Limb (tissue), 2 donors: ENCODE measurements around the gene CDKN1B.

ENCODE experiments used
- DNase-seq, 2 donors: peaks; one replicate each; pipeline ENCODE4 v3.0.0-alpha.2; 2016; ENCODE audit errors: extremely low spot score in 2 of 2

CDKN1B gene

DNA sequence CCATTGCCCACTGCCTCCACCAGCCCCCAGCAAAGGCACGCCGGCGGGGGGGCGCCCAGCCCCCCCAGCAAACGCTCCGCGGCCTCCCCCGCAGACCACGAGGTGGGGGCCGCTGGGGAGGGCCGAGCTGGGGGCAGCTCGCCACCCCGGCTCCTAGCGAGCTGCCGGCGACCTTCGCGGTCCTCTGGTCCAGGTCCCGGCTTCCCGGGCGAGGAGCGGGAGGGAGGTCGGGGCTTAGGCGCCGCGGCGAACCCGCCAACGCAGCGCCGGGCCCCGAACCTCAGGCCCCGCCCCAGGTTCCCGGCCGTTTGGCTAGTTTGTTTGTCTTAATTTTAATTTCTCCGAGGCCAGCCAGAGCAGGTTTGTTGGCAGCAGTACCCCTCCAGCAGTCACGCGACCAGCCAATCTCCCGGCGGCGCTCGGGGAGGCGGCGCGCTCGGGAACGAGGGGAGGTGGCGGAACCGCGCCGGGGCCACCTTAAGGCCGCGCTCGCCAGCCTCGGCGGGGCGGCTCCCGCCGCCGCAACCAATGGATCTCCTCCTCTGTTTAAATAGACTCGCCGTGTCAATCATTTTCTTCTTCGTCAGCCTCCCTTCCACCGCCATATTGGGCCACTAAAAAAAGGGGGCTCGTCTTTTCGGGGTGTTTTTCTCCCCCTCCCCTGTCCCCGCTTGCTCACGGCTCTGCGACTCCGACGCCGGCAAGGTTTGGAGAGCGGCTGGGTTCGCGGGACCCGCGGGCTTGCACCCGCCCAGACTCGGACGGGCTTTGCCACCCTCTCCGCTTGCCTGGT is at the start of gene CDKN1B:
TSS of gene CDKN1B (plus strand) at position 576 of the 793 bp plus-strand sequence. CDS start 472 bp downstream, outside the sequence.
- DNase-seq, result peak; percentile 90 to 91

DNA sequence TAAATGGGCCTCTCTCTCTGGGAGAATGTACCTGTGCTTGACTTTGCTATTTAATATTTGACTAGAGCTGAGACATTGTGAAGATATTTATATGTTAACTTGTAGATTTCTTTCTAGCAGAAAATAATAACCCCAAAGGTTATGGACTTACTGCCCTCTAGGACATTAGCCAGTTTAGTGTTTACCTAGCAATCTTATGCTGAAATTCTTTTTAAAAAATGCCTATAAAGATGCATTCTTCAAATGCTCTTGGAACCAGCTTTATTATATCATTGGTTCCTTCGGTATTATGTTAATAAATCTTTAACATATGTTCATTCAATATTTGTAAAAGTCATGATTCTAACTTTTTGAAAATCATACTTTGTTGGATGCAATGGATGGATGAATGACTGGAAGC is 49.2 kb upstream of the CDKN1B start:
- DNase-seq, result no peak

DNA sequence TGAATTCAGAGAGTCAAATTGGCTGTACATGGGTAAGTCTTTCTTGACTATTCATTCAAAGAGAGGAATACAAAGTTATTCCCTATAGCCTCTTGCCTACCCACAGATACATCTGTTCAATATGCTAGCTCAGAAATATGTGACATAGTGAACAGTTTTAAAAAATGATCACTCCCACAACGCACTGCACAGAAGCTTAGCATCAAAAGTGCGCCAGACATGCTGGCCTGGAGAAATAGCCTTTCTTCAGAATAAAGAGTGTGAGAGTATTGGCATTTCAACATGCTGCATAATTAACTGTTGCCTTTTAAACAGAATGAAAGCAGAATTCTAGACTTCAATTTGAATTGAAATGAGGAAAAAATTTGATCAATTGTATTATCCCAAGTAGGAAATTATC is 48.1 kb upstream of the CDKN1B start:
- DNase-seq, result no peak

DNA sequence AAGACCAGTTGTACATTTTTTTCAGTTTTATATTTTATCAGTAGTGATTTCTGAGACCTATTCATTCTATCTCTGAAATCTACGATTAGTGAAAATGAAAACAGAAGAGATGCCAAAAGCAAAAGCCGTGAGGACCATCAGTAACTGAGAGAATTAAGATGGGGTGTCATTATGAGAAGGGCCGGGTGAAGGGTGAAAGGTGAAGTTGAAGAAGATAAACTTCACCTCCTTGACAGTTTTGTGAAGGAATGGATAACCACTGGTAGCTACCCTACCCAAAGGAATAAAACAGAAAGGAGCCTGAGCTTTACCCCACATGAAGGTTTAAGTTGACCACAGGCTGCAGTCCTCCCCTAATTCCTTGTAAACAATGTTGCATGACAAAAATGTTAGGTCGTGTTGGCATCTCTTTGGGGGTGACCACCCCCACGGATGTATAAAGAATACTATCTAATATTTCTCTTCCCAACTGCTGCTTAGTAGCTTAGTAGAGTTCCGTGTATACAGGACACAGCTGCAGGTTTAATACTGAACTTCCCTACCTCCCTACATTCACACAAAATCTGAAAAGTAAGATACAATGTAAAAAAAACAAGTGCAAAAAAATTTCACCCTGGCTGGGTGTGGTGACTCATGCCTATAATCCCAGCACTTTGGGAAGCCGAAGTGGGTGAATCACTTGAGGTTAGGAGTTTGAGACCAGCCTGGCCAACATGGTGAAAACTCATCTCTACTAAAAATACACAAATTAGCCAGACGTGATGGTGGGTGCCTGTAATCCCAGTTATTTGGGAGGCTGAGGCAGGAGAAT is 45.1 kb upstream of the CDKN1B start:
- no peak for DNase-seq

DNA sequence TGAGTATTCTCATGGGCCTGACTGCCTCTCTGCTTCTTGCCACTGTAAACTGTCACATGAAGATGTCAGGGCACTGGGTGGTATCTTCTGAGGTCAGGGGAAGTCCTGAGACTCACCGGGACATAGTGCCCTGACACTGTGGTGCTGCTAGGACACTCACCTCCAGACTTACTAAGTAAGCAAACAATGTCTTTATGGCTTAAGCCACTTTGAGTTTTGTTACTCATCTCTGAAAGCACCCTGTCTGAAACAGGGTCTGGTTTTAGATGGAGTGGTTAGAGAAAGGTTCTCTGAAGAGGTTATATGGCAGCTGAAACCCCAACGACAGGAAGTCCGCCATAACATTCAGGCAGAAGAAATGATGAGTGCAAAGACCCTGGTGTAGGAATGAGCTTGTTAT is 43.9 kb upstream of the CDKN1B start:
- DNase-seq, result no peak

DNA sequence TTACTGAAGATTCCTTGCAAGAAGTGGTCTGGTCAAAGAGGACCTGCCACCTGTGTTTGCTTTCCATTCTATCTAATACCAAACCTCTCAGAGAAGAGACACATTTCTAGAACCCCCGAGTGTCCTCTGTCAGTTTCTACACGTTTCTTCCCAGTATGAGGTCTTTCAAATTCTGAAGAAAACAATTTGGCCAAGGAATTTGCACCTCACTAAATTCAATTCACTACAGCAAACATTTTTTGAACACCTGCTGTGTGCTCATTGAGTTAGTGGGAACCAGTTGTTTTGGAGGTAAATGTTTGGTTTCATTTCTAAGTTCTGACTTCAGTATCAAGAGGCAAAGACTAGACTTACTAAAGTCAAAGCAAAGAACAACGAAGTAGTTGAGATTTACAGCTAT is 40.6 kb upstream of the CDKN1B start:
- no peak for DNase-seq

DNA sequence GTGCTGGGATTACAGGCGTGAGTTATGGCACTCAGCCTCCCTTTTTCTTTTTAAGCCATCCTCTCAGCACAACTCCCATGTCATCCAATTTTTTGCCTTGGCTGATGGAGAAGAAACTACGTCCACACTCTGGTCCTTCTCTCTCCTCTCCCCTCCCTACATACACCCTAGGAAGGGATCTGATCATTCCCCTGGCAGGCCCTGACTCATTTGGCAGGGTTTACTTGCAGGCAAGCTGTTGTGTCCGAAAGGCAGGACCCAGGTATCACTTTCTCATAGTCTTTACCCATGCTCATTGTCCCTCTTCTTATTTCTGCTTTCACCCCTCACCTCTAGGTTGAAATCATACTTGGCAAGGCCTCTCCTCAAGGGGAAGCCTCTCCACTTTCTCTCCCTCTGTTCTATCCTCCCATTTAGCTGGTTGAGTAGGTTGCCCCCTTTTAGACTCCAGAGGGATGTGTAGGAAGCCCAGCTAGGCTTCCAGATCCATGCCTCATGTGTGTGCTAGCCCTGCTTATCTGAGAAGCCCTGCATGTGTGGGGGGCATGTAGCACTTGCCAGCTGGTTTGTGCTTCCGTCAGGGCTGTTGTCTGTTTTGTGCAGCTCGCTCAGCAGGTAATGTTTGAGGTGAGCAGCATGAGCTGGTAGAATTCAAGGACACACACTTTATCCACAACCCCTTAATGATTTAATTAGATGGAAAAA is 36.0 kb upstream of the CDKN1B start:
- DNase-seq, result no peak

DNA sequence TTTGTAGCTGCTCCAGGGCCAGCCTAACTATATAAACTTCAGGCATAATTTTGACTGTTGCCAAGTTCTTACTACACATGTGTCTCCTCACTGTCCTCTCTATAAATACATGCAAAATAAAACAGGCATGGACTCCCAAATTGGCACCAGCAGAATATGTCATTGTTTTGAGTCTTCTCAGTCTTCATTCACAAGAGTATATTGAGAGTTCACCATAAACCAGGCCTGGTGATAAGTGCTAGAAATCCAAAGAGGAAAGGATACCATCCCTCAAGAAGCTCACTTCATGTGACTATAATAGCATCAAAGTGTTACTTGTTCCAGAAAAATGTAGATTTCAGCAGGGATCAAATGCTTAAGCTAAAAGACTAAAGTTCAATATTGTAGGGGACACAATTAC is 34.9 kb upstream of the CDKN1B start:
- DNase-seq, result no peak

DNA sequence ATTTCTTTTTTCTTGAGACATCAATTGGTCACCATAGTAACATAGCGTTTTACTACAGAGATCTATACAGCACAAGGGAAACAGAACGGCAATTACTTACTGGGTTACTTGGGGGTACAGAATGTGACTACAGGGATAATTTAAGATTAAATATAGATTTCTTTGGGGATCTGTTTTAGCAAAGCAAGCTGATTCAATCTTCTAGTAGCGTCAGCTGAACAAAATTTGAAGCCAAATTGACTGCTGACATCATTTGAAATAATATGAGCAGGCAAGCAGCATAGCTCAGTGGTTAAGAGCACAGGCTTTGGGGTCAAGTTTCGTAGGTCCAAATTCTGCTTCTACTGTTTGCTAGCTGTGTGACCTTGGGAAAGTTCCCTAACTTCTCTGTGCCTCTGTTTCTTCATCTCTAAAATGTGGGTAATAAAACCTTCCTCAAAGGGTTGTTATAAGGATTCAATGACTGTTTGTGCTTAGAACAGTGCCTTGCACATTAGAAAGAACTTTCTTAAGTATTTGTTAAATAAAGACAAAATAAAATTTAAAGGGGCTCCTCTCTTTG is 34.0 kb upstream of the CDKN1B start:
- DNase-seq, result no peak

DNA sequence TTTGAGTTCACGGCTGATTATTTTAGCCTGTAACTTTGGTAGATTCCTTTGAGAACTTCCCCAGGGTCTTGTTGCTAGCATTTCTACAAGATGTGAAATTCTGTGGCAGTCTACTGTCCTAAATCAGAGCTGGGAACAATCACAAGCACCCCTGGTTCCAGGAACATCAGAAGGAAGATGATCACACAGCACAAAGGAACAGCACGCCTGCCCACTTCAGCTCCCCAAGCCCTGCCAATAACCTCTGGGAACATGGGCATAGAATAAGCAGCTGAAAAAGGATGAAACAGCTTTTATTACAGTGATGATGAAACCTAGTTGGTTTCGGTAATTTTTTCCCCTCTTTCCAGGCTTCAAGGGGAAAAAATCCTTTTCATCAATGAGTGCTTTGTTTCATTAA is 33.4 kb upstream of the CDKN1B start:
- DNase-seq, result no peak

DNA sequence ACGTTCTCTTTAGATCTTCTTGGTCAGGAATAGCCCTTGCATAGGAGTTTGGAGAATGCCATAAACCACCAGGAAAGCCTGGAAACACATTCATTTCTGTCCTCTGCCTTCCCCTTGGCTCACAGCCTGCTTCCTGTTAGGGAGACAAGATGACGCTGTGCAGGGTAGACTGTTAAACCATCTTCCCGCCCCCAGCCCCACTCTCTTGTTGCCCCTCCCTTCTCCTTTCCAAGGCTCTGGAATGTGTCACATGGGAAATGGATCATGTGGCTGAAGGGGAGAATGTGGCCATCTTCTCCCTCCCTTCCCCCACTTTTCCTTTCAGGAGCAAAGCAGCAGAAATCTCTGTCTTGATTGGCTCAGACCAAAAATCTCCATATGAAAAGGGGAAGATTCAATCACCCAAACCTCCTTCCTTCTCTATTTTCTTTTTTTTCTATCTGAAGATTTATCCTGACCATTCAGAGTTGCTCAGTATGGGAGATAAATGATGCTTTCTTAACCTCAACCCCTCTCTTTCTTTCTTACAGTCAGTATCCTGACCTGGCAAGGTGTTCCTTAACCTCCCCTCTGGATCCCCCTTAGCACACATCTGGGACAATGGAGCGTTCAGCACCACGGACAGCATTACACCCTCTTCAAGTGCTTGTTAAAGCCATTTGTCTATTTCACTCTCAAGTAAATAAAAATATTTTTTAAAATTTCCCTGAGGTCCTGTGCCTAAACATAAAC is 32.6 kb upstream of the CDKN1B start:
- peak; percentile 56 to 76 for DNase-seq

DNA sequence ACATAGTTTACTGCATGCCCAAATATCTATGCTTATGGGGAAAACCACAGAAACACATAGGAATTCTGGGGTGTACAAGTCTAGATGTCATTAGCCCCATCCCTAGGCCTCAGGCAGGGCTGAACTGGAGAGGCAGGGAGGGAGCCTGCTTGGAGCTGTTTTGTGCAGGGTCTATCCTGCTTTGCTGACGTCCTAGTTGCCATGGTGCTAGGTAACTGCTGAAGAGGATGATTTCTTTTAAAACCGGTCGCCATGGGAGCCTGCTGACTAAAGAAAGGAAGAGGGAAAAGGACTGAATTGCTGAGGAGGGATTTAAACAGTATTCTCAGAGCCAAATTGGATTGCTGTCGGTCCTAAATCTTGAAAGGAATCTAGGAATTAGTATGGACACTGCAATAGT is 31.9 kb upstream of the CDKN1B start:
- peak in 1 of 2 donors; percentile 51 for DNase-seq

DNA sequence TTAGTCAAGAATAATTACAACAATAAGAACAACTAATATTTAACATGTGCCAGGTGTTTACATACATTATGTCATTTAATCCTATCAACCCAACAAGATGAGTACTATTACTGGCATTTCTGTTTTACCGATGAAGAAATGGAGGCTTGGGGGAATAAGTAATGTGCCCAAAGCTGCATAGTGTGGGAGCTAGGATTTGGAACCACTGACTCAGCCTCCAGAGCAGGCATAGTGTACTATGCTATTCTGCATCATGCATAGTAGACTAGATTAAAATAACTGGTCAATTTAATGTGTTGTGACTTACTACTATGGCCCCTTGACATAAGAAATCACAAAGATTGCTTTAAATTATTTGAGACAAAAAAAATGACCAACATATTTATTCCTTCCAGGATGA is 30.7 kb upstream of the CDKN1B start:
- no peak for DNase-seq

DNA sequence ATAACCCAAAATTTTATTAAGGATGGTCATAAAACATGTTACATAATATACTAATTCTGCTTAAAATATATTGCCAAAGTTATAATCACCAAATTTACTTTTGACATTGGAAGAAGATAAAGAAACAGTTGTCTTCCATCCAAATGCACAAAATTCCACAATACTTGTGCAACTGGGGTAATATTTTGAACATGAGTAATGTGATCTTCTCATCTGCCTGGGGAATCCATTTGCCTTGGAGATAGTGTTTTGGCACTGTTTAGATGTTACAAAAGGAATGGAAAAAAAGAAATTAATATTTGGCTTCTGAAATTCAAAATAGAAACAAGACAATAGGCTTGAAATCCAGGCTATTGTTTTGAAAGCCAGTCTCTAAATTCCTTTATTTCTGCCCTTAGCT is 30.2 kb upstream of the CDKN1B start:
- no peak for DNase-seq

DNA sequence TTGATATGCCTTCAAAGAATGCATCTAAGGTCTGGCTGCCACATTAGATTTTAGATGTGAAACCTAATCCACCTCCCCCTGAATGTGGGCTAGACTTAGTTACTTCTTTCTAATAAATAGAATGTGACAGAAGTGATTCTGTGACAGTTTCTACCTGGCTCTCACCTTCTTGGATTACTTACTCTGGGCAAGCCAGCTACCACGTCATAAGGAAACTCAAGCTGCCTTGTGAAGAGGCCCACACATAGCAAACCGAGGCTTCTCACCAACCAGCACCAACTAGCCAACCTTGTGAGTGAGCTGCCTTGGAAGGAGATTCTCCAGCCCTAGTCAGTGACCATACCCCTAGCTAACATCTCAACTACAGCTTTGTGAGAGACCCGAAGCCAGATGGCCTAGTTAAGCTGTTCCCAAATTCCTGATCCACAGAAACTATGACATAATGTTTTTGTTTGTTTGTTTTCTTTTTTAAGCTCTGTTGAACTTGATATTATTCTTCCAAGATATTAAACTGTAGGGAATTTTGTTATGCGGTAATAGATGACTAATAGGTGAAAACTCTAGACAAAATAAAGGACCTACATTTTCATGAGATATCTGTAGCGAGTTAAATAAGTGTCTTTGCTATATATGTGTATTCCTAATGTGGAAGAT is 27.4 kb upstream of the CDKN1B start:
- no peak for DNase-seq

DNA sequence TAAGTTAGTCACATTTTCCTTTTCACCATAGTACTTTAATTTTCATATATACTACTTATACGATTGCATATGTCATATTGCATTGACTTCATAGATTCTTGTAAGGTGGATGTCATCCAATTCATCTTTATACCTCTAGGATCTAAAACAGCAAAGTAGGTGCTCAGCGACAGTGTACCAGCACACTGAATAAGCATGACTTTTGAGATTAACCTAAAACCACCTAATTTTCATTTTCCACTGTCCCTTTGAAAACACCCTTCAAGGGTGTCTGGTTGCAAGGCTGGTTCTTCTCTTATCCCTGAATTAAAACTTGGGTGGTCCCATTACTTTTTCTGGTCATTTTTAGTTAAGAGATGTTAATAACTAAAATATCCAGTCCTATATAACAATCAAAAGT is 25.6 kb upstream of the CDKN1B start:
- no peak for DNase-seq

DNA sequence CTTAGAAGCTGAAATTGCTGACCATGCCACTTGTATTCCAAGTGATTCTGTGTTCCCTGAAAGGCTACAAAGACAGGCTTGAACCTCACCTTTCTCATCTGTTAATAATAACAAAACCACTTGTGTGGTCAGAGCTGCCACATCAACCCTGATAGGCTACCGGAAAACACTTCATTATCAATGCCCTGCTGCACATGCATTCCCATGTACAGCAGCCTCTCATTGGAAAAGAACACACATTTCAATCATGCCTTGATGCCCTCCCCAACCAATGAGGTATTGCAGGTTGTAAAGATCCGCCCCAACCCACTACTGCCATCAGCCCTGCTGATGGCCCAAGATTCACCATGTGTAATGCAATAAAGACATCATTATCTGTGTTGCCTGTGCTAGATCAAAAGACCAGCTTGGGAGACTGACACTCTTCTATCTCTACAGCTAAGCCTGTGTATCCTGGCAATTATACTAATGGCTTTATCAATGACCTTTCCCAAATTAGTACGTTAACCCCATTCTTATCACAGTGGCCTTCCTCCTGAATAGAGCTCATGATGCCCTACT is 24.0 kb upstream of the CDKN1B start:
- DNase-seq, result no peak

DNA sequence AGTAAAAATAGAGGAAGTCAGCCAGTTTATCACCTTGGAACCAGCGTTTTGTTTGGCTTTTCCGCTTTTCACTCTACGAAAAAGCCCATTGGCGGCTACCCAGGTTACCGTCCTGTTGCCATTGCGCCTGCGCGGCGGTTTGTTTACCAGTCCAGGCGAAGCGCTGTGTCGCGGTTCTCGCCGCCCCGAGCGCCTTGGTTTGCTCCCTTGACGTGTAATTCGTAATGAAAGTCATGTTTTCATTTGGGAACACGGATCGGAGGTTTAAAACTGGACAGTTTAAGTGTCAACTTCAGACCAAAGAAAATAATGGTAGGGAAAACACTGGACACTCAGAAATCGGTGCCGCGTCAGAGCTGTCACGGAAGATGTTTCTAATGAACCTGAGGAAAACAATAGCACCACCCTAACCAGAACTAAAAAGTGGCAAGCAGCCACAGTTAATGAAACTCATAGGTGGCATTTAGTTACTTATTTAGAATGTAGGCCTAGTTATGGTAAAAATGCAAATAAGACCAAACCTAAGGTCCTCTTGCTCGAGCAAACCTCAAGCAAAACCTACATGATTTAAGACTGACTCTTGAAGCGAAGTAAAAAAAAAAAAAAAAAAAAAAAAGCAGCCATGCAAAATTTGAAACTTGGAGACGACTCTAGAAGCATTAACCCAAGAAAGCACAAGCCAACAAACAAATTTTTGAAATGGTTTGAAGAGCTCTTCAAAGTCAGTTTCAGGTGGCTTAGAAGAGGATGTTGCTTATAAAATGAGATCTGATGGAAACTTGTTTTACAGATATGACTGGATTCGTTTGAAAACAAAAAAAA is 20.4 kb upstream of the CDKN1B start:
- DNase-seq, result peak; percentile 89 to 94

DNA sequence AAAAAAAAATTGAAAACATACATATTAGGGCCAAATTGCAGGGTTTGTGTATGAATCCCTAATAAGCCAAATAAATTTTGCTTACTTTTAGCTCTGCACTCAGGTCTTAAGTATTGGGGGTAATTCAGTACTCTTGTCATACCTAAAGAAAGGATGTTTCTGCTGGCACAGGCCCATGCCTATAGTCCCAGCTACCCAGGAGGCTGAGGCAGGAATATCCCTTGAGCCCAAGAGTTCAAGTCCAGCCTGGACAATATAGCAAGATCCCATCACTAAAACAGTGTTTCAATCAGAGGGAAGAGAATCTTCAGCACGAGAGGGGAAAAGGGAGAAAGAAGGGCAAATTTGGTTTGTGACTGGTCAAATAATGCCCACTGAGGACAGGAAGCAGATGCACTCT is 17.8 kb upstream of the CDKN1B start:
- no peak for DNase-seq
